Dendritic cell treated with granulocyte-macrophage colony-stimulating factor and Interleukin-4, amounts not matched to agents 40 ng/mL and 50 ng/mL, for 4 days (primary cell): Measurements from ENCODE around the gene SEMA3G.

ENCODE experiments used
- H3K27ac Mint-ChIP-seq: one replicate; pipeline ENCODE4 v1.8.0; 2022; ENCODE audit warnings: mild to moderate bottlenecking, mixed read lengths
- H3K27me3 Mint-ChIP-seq: one replicate; pipeline ENCODE4 v1.8.0; 2022; ENCODE audit warnings: mild to moderate bottlenecking, mixed read lengths
- H3K36me3 Mint-ChIP-seq: one replicate; pipeline ENCODE4 v1.8.0; 2022; ENCODE audit warnings: low read depth, mixed read lengths
- H3K4me1 Mint-ChIP-seq: one replicate; pipeline ENCODE4 v1.8.0; 2022; ENCODE audit warnings: low read depth, mixed read lengths
- H3K4me3 Mint-ChIP-seq: one replicate; pipeline ENCODE4 v1.8.0; 2022; ENCODE audit warnings: mild to moderate bottlenecking, moderate library complexity, mixed read lengths
- H3K9me3 Mint-ChIP-seq: one replicate; pipeline ENCODE4 v1.8.0; 2022; ENCODE audit warnings: mixed read lengths
- intact Hi-C: fragments of 100-400 bp; cut with micrococcal nuclease; formaldehyde crosslinking; loops from one replicate; pipeline ENCODE4 v1.15.0; 2022

Gene SEMA3G

DNA sequence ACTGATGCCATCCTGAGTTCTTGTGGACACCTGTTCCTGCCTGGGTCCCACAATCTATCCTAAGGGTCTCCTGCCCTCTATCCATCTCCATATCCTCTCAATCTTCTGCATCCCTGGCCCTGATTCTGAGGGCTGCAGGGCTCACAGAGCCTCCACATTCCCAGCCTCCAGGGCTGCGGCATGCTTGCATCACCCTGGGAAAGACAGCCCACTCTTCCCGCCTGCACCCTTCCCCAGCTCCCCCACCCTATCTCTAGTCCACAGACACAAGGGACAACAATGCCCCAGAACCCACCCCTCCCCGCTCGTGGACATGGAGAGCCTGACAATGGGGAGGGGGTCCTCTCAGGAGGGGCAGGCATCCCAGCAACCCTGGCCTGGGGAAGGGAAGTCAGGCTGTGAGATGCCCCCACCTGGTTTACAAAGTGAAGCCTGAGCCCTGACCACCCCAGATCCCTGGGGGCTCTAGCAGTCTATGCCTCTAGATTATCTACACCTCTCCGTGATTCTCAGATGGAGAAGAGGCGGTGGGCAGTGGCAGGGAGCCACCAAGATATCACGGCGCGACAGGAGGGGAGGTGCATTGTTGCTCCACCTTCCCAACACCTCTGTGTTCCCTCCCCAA lies 10.3 kb downstream of the SEMA3G start:
- H3K27ac Mint-ChIP-seq: no peak overlapping the region
- no peaks in the 10 kb centered on the region for H3K36me3 Mint-ChIP-seq
- peaks cover 54% of the 10 kb centered on the region for H3K4me1 Mint-ChIP-seq
- H3K27me3 Mint-ChIP-seq: peaks cover 15% of the 10 kb centered on the region
- no peak overlapping the region for H3K4me3 Mint-ChIP-seq
- intact Hi-C loops: no loop called here
- H3K9me3 Mint-ChIP-seq: no peaks in the 10 kb centered on the region

DNA sequence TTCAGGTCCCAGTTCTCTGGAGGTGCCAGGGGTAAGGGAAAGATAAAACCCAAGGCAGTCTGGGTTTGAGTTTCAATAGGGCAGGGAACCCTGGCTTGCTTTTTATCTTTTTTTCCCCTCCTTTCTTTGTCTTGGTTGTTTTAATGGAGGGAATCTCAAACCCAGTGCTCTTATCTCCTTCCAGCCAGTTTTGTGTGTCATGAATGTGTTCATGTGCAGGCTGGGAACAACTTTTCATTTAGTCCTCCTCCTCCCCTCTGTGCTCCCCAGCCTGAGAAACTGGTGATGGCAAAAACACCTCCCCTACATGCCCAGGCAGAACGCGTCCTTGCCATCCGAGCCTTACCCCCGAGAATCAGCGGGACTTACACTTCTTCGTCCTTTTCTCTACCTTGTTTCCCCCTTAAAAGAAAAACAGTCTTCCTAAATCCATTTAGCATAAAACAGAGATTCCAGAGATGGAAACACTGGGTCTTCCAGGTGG lies 10.9 kb downstream of the SEMA3G start:
- Mint-ChIP-seq H3K4me1 (peaks cover 54% of the 10 kb centered on the region), H3K4me3 (no peak overlapping the region), H3K36me3 (no peaks in the 10 kb centered on the region), H3K27me3 (peaks cover 13% of the 10 kb centered on the region), H3K27ac (peak overlapping the region; percentile 1), H3K9me3 (no peaks in the 10 kb centered on the region)
- intact Hi-C loops: no loop called here

DNA sequence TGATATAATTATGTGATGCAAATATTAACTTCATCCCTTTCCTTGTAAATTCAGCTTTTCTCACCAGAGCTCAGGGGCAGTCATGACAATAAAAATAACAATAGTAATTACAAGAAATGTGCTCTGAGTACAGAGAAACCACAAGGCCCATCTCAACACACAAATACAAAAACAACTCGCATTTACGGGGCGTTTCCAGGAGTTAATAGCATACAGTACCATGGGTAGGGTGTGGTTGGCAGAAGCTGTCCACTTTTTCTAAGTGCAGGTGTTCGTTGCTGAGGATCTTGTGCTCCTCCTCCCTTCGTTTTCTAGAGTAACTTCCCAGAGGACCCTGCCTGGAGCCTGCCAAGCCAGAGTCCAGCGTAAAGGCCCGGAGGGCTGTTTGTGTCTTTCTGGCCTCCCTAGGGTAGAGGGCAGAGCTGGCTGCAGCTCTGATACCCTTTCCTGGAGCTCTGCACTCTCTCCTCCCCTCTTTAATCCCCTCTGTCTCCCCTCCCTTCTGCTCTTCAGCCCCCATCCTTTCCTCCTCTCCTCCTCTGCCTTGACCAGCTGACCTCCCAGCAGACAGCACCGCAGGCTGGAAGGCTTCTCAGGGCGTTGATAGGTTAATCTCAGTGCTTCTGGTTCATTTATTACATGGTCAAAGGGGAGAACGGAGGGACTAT lies 11.4 kb downstream of the SEMA3G start:
- Mint-ChIP-seq H3K4me3 (no peak overlapping the region), H3K36me3 (no peaks in the 10 kb centered on the region), H3K4me1 (peaks cover 54% of the 10 kb centered on the region), H3K27ac (peak overlapping the region; percentile 60), H3K9me3 (no peaks in the 10 kb centered on the region), H3K27me3 (peaks cover 13% of the 10 kb centered on the region)
- intact Hi-C loops: no loop called here

DNA sequence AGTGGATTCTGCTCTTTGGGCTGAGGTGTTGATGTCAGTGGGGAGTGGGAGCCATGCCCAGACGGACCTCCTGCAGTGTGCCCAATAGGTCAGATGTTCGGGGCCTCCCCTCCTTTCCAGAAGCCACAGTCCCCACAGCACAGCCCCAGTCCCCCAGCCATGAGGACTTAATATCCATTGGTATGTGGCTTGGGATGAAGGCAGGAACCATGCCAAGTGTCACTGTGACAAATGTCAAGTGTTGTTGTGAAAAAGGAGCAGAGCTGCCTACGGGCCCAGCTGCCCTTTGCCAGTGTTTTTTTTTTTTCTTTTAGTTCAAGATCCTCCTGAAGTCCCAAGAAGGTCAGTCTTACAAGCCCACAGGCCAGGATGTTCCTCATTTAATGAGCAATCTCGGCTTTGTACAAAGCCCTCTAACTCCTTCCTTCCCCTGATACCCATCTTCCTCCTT lies 12.2 kb downstream of the SEMA3G start:
- Mint-ChIP-seq H3K4me3 (no peak overlapping the region), H3K4me1 (peaks cover 54% of the 10 kb centered on the region), H3K27ac (peak overlapping the region; percentile 60), H3K27me3 (peaks cover 13% of the 10 kb centered on the region), H3K36me3 (no peaks in the 10 kb centered on the region), H3K9me3 (no peaks in the 10 kb centered on the region)
- intact Hi-C loops: no loop called here

DNA sequence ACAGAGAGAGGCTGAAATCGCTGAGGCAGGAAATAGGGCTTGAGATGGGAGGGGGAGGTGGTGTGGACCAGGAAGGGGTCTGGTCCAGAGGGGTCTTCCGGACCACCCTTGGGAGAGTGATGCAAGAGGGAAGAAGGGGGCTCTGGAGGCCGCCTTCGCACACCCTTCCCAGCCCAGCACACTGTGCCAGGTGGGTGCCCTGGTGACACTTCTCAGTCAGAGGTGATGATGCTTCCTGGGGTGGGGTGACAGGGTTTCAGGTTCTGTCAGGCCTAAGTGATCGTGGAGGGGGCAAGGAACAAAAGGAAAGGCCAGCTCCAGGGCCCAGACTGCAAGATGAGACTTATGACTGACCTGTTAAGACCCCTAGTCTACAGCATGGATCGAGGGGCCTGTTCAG lies 12.7 kb downstream of the SEMA3G start:
- Mint-ChIP-seq H3K4me1 (peaks cover 52% of the 10 kb centered on the region), H3K36me3 (no peaks in the 10 kb centered on the region), H3K27me3 (peaks cover 13% of the 10 kb centered on the region), H3K27ac (peak overlapping the region; percentile 60), H3K4me3 (no peak overlapping the region), H3K9me3 (no peaks in the 10 kb centered on the region)
- intact Hi-C loops: no loop called here

DNA sequence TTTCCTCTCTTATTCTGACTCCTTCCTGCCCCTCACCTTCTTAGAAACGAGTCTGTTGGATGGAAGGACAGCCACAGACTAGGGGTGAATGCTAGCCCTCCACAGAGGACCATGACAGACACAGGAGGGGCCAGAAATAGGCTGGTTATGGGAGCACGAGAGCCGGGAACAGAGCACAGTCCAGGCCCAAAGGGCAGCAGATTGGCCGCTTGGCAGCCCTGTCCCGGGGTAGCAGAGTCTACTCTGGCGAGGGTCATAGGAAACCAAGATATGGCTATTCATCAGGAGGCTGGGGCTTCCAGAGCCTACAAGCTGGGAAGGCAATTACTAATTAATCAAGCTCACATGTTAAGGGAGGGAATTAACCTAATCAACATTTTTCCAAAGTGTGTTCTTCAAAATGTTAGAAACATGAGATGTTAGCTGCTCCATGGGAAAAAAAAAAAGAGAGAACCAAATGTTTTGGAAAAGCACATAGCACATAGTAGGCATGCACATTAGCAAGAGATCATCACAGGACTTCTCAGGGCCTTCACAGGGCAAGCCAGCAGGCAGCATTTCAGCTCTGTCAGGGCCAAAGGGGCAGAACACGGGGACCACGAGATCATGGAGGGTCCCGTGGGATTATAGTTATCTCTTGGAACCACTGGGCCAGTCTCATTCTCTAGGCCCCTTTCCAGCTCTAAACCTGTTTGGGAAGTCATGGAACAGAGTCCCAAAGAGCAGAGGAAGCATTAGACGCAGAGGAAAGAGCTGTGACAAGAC lies 13.3 kb downstream of the SEMA3G start:
- intact Hi-C loops: no loop called here
- Mint-ChIP-seq H3K36me3 (no peaks in the 10 kb centered on the region), H3K4me3 (no peak overlapping the region), H3K9me3 (no peaks in the 10 kb centered on the region), H3K27me3 (peaks cover 13% of the 10 kb centered on the region), H3K27ac (peak overlapping the region; percentile 60), H3K4me1 (peaks cover 46% of the 10 kb centered on the region)

DNA sequence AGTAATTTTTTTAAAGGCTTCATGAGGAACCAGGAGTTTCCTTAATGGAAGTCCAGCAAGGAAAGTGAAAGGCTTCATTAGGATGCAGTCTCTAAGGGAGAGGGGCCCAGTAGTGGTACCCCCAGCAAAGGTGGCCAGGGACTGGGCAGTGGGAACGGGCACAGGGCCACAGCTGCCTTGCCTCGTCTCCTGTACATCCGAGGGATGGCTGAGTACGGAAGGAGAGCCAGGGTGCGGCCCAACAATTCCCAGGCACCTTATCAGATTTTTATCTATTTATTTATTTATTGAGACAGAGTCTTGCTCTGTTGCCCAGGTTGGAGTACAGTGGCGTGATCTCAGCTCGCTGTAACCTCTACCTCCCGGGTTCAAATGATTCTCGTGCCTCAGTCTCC lies 14.5 kb downstream of the SEMA3G start:
- no peaks in the 10 kb centered on the region for H3K36me3 Mint-ChIP-seq
- H3K27me3 Mint-ChIP-seq: peaks cover 13% of the 10 kb centered on the region
- intact Hi-C loops: no loop called here
- peaks cover 34% of the 10 kb centered on the region for H3K4me1 Mint-ChIP-seq
- H3K4me3 Mint-ChIP-seq: no peak overlapping the region
- H3K27ac Mint-ChIP-seq: no peak overlapping the region
- H3K9me3 Mint-ChIP-seq: no peaks in the 10 kb centered on the region

DNA sequence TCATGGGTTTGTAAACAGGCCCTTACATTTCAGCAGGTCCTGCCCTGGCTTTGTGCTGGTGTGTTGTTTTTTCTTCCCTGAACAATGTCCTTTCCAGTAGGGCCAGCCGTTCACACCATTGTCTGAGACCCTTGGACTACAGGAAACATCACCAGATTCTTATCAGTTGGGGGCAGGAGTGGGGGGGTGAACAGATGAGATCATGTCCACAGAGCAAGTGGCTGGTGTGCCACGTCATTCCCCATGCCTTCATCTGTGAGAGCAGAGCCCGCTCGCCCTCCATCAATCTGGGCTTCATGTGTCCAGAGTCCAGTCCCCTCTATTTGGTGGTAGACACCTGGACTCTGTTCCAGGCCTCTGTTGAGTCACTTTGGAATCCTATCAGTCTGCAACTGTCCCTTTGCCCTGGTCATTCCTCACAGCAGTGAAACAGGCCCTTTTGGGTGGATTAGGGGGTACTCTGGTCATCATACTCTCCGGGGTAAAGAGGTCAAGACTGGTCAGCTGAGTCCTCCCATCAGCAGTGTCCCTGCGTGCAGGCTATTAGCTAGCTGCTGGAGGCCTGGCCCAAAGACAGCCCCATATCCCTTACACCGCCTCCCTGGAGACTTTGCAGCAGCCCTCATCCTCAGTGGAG lies 15.0 kb downstream of the SEMA3G start:
- H3K9me3 Mint-ChIP-seq: no peaks in the 10 kb centered on the region
- no peak overlapping the region for H3K4me3 Mint-ChIP-seq
- H3K27ac Mint-ChIP-seq: no peak overlapping the region
- peaks cover 33% of the 10 kb centered on the region for H3K4me1 Mint-ChIP-seq
- H3K27me3 Mint-ChIP-seq: peaks cover 10% of the 10 kb centered on the region
- no peaks in the 10 kb centered on the region for H3K36me3 Mint-ChIP-seq
- intact Hi-C loops: no loop called here

DNA sequence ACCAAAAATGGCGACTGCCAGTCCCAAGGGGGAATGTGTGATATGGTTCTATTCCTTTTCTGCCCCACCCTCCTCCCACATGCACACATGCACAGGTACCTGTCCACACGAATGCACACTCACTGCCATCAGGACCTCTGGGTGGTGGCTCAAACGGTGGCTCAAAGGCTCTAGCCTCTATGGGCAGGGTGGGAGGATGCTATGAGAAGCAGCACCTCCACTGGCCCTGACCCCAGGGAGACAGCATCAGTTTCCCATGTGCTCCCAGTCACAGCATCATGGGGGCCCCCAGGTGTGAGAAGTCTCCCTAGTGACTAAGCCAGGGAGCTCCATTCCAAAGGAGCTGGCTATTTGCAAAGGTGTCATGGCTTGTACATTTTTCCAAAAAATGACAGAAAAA lies 15.9 kb downstream of the SEMA3G start:
- Mint-ChIP-seq H3K27me3 (peaks cover 3% of the 10 kb centered on the region), H3K4me3 (no peak overlapping the region), H3K27ac (no peak overlapping the region), H3K36me3 (no peaks in the 10 kb centered on the region), H3K4me1 (peaks cover 28% of the 10 kb centered on the region), H3K9me3 (no peaks in the 10 kb centered on the region)
- intact Hi-C loops: no loop called here

DNA sequence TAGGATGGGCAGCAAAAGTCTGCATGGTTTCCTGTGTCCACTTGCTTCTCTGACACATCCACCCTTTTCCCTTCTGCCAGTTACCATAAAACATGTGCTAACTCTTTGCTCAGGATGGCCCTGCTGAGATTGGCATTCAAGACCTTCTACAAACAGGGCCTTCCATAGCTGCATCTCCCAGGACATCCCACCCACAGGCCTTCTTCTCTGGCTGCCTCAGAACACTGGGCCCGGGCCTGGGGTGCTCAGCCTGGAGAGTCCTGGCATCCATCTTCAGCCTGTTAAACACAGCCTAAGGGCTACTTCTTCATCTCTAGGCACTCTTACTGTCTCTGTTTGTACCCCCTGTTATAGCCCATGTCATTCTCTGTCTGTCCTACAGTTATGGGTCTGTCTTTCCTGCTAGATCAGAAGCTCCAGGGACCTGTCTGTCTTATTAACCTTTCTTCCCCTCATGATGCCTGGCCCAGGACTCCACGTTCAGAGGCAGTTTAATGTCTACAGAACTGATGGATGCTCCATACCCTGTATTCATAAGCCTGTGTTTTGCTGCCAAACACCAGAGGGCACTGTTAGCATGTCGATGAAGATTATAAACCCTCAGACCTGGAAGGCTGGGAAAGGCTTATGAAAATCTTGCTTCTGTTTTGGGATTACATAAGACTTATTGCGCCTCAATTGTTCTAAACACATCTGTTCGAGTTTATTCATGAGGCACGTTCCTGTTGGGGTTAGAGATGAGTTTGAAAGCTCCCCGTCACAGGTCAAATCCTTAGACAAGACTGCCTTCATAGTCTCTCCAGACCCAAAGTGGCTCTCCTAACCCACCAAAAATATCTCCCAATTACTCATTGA lies 16.5 kb downstream of the SEMA3G start:
- Mint-ChIP-seq H3K4me3 (no peak overlapping the region), H3K27ac (no peak overlapping the region), H3K4me1 (peaks cover 21% of the 10 kb centered on the region), H3K9me3 (no peaks in the 10 kb centered on the region), H3K36me3 (no peaks in the 10 kb centered on the region), H3K27me3 (peaks cover 1% of the 10 kb centered on the region)
- intact Hi-C loops: loop anchor here (1.0 kb wide), 1 partner anchor 19 kb away; no protein-coding TSS in a partner anchor

DNA sequence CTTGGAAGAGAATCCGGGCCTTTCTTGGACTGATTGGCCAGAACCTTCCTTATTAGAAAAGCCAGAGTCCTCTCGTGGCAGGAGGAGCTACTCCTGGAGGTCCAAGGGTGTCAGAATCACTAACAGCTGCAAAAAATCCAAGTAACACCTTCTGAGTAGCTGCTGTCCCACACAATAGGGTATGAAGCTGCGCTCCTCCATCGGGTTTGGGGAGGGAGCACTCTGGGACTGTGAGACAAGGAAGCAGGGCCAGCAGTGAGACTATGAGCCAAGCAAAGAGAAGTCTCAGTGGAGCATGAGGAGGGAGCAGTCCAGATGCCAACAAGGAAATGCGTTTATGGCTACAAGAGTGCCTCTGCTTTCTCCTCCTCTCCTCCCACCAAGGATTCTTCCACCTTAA lies 21.7 kb downstream of the SEMA3G start:
- no peak overlapping the region for H3K27ac Mint-ChIP-seq
- no peaks in the 10 kb centered on the region for H3K9me3 Mint-ChIP-seq
- H3K4me1 Mint-ChIP-seq: peaks cover 8% of the 10 kb centered on the region
- H3K4me3 Mint-ChIP-seq: no peak overlapping the region
- intact Hi-C loops: no loop called here
- peaks cover 16% of the 10 kb centered on the region for H3K36me3 Mint-ChIP-seq
- H3K27me3 Mint-ChIP-seq: no peaks in the 10 kb centered on the region

DNA sequence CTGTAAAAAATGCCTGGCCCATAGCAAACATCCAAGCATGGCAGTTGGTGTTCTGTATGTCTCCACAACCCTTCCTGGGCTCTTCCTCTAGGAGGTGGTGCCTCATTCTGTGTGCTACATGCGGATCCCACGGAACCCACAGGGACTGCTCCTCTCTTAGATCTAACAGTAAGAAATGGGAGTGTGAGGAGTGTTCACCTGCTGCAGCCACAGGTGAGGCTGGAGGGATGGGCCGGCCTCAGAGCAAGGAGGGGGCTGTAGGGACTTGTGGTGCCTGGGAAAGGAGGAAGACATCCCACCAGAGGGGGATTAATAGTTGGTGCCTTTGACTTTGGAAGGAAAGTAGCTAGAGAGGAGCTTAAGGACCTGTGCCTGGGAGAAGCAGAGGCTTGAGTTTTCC lies 22.2 kb downstream of the SEMA3G start:
- peaks cover 8% of the 10 kb centered on the region for H3K4me1 Mint-ChIP-seq
- no peaks in the 10 kb centered on the region for H3K27me3 Mint-ChIP-seq
- peaks cover 16% of the 10 kb centered on the region for H3K36me3 Mint-ChIP-seq
- intact Hi-C loops: no loop called here
- no peaks in the 10 kb centered on the region for H3K9me3 Mint-ChIP-seq
- H3K4me3 Mint-ChIP-seq: no peak overlapping the region
- H3K27ac Mint-ChIP-seq: no peak overlapping the region

DNA sequence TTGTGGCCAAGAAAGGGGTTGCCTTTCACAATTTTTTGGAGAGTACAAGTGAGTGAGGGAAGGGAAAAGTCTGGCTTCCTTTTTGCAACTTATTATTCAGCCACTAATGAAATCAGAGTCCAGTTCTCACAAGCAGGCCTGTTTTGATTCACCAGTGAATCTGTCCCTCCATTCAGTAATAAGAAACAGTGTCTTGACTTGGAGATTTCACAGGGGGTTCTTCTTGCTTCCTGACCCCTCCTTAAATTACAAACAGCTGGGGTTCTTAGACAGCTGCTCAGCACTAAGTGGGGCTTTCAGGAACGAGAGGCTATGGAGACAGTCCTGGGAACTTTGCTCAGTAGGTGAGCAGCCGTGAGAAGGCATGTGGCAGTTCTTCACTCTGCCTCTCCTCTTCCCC lies 24.5 kb downstream of the SEMA3G start:
- no peak overlapping the region for H3K27ac Mint-ChIP-seq

More for the DNA sequence above, 24.5 kb downstream of the SEMA3G start:
- peaks cover 19% of the 10 kb centered on the region for H3K36me3 Mint-ChIP-seq
- no peaks in the 10 kb centered on the region for H3K9me3 Mint-ChIP-seq
- H3K4me1 Mint-ChIP-seq: peaks cover 15% of the 10 kb centered on the region
- H3K4me3 Mint-ChIP-seq: no peak overlapping the region
- intact Hi-C loops: no loop called here
- H3K27me3 Mint-ChIP-seq: no peaks in the 10 kb centered on the region
